Panc1 (cell line): ENCODE measurements around the gene HS3ST5. TPM values are rescaled to one million over a fixed set of nuclear protein-coding genes. Genes with fewer than 3 reads are reported as not detected.

Experiments
- ATAC-seq: fragments of 200-7000 bp; cut with Tn5 transposase; 2 replicates; pipeline ENCODE4 v1.9.1; 2020; ENCODE audit warnings: mild to moderate bottlenecking, moderate library complexity
- BruUV-seq: library from RNA; stranded (reverse); fragments of 400-500 nt; replicated peaks from 2 replicates; lab custom pipeline; 2021; lab: Mats Ljungman, UMichigan
- CTCF ChIA-PET: fragments of 300-600 bp; sonication (Branson Sonifier 250); formaldehyde crosslinking; loops from one replicate; lab custom pipeline; 2022; ENCODE audit warnings: antibody characterized with exemption; lab: Charles Lee
- POLR2A ChIA-PET: fragments of 300-600 bp; sonication (Branson Sonifier 250); formaldehyde crosslinking; loops from one replicate; lab custom pipeline; 2022; ENCODE audit warnings: antibody characterized with exemption; lab: Charles Lee
- DNase-seq: peaks from one replicate; pipeline ENCODE4 v3.0.0-alpha.2; 2010; ENCODE audit warnings: low read depth, low spot score
- H3K27ac ChIP-seq: 2 replicates; pipeline ENCODE4 v1.5.1; 2011; ENCODE audit warnings: mild to moderate bottlenecking, low read length, inconsistent platforms
- H3K27me3 ChIP-seq: fragments of 200-500 bp; sonication (Bioruptor generic); 2 replicates; pipeline ENCODE4 v1.6.0; 2014; ENCODE audit warnings: low read length, inconsistent platforms; ENCODE audit not compliant: control insufficient read depth, insufficient read depth
- H3K36me3 ChIP-seq: fragments of 200-500 bp; sonication (Bioruptor generic); 2 replicates; pipeline ENCODE4 v1.5.1; 2014; ENCODE audit warnings: inconsistent platforms, mild to moderate bottlenecking, low read length, moderate library complexity; ENCODE audit not compliant: control insufficient read depth, insufficient read depth
- H3K4me1 ChIP-seq: 2 replicates; pipeline ENCODE4 v1.5.1; 2011; ENCODE audit warnings: inconsistent platforms, mild to moderate bottlenecking, low read length, moderate library complexity; ENCODE audit not compliant: control insufficient read depth, insufficient read depth
- H3K4me3 ChIP-seq, 2 experiments: 2 replicates each; pipeline ENCODE4 v1.5.1; 2011 to 2012; ENCODE audit warnings: low read depth in 2 of 2, low read length in 2 of 2, mild to moderate bottlenecking in 2 of 2, inconsistent platforms in 1 of 2, moderate library complexity in 1 of 2
- H3K9me3 ChIP-seq: fragments of 200-500 bp; sonication (Bioruptor generic); 2 replicates; pipeline ENCODE4 v1.5.1; 2014; ENCODE audit warnings: low read depth, mild to moderate bottlenecking, inconsistent platforms, low read length, moderate library complexity; ENCODE audit not compliant: control insufficient read depth, insufficient read depth
- CTCF ChIP-seq: fragments of 450-650 bp; IDR thresholded peaks from 2 replicates; pipeline ENCODE4 v1.5.1; 2017; ENCODE audit warnings: mild to moderate bottlenecking
- POLR2AphosphoS5 ChIP-seq: IDR thresholded peaks from 2 replicates; pipeline ENCODE4 v1.6.1; 2012; ENCODE audit warnings: mild to moderate bottlenecking, low read depth, low read length, moderate library complexity
- REST ChIP-seq, 2 experiments: IDR thresholded peaks; 2 replicates each; pipeline ENCODE4 v1.6.1; 2011 to 2012; ENCODE audit warnings: low read depth in 2 of 2, control low read depth in 1 of 2, low read length in 1 of 2, mild to moderate bottlenecking in 1 of 2, moderate library complexity in 1 of 2; ENCODE audit not compliant: insufficient read depth in 1 of 2
- SIN3A ChIP-seq: IDR thresholded peaks from 2 replicates; pipeline ENCODE4 v1.6.1; 2012; ENCODE audit warnings: low read depth, mild to moderate bottlenecking, low read length, moderate library complexity, borderline replicate concordance; ENCODE audit not compliant: insufficient read depth
- TCF7L2 ChIP-seq: IDR thresholded peaks from 2 replicates; pipeline ENCODE4 v1.6.1; 2011; ENCODE audit warnings: mild to moderate bottlenecking, low read depth, low read length, inconsistent platforms
- in situ Hi-C: cut with HindIII; loops from 2 replicates; pipeline ENCODE4 v1.10.0; 2016; ENCODE audit warnings: low sequenced_read_pairs, low pct_unique_long_range_greater_than_20kb
- intact Hi-C: fragments of 100-400 bp; cut with micrococcal nuclease; formaldehyde crosslinking; loops from one replicate; pipeline ENCODE4 v1.10.0; 2022; ENCODE audit not compliant: unreplicated experiment
- total RNA-seq: library from RNA; stranded (reverse); gene quantifications from one replicate; pipeline ENCODE4 v1.2.1, GENCODE V29; 2021; ENCODE audit not compliant: unreplicated experiment

The HS3ST5 gene
- total RNA-seq, 1 experiment from 2014 or later: 0.05 TPM

DNA sequence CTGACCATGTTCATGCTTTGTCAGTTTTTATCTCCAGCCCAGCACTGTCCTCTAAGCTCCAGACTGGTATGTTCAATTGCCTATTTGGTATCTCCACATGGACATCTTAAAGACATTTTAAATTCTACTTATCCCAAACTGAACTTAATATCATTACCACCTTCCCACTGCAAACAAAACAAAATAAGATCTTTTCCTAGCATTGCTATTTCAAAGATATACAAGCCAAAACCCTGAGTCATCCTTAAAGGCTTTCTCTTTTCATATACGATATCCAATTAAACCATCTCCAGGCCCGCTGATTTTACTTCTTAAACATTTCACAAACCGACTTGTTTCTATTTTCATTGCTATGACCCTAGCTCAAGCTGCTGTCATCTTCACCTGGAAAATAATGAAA, 35.1 kb upstream of the HS3ST5 start:
- Histone ChIP-seq H3K4me1 (no peaks in the 10 kb centered on the region), H3K27ac (no peak overlapping the region), H3K4me3 (no peak overlapping the region), H3K36me3 (no peaks in the 10 kb centered on the region), H3K9me3 (no peaks in the 10 kb centered on the region), H3K27me3 (no peaks in the 10 kb centered on the region)
- ATAC-seq (no peak), DNase-seq (no peak)
- TF ChIP-seq POLR2AphosphoS5 (no peak), TCF7L2 (no peak), CTCF (no peak), REST (IDR thresholded peaks at IDR 0.05; ENCODE audit: insufficient read depth in 1 of 2, low read depth in 2 of 2, low read length in 1 of 2) (no peak), SIN3A (no peak)
- intact Hi-C loops: no loop called here
- ChIA-PET CTCF (no interaction called here), POLR2A (interaction anchor here (0.6 kb wide), 1 partner anchor 31 kb away, joined by 3 read pairs; no protein-coding TSS in a partner anchor)
- BruUV-seq: no TSS peak
- in situ Hi-C loops: no loop called here

GRCh38 chr6:114376611-114377175, 33.9 kb upstream of the HS3ST5 start:
- Histone ChIP-seq H3K36me3 (no peaks in the 10 kb centered on the region), H3K4me3 (no peak overlapping the region), H3K27me3 (no peaks in the 10 kb centered on the region), H3K9me3 (no peaks in the 10 kb centered on the region), H3K4me1 (no peaks in the 10 kb centered on the region), H3K27ac (no peak overlapping the region)
- TF ChIP-seq CTCF: no peak
- TF ChIP-seq SIN3A: no peak
- no peak for TF ChIP-seq TCF7L2
- no peak for TF ChIP-seq REST (IDR thresholded peaks at IDR 0.05; ENCODE audit: insufficient read depth in 1 of 2, low read depth in 2 of 2, low read length in 1 of 2)
- TF ChIP-seq POLR2AphosphoS5: no peak
- ChIA-PET POLR2A (no interaction called here), CTCF (no interaction called here)
- in situ Hi-C loops (no loop called here), intact Hi-C loops (no loop called here)
- ATAC-seq: no peak
- DNase-seq: no peak
- no TSS peak for BruUV-seq
